ENCODE results near the gene EPB41L1.

DNA sequence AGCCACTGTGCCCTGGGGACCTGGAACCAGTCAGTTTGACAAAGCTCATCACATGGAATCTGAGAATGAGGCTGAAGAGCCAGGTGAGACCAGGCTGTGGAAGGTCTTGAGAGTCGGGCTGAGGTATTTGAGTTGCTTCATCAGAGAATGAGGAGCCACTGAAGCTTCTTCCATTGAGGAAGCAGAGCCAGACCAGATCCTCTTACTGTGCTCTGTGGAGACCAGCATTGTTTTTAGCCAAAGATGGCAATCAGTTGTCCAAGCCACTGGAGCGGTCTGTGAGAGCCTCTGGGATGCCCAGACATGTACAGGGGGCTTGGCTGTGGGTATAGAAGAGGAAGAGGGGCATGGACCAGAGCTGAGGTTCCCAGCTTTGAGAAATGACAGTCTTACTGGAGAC, 6.1 kb upstream of the EPB41L1 start:
- TF ChIP-seq, protein P1, sequence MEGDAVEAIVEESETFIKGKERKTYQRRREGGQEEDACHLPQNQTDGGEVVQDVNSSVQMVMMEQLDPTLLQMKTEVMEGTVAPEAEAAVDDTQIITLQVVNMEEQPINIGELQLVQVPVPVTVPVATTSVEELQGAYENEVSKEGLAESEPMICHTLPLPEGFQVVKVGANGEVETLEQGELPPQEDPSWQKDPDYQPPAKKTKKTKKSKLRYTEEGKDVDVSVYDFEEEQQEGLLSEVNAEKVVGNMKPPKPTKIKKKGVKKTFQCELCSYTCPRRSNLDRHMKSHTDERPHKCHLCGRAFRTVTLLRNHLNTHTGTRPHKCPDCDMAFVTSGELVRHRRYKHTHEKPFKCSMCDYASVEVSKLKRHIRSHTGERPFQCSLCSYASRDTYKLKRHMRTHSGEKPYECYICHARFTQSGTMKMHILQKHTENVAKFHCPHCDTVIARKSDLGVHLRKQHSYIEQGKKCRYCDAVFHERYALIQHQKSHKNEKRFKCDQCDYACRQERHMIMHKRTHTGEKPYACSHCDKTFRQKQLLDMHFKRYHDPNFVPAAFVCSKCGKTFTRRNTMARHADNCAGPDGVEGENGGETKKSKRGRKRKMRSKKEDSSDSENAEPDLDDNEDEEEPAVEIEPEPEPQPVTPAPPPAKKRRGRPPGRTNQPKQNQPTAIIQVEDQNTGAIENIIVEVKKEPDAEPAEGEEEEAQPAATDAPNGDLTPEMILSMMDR (IDR thresholded peaks at IDR 0.05), result no peak
- no peak for TF ChIP-seq POLR2A (IDR thresholded peaks at IDR 0.05)

Data from lower leg skin (tissue), 3 donors.